Activated T-cell treated with anti-CD3 and anti-CD28 coated beads, Interleukin-2, amount 50 U/mL, for 72 hours (primary cell): ENCODE measurements around the gene FAM234A. TPM values are rescaled to one million over a fixed set of nuclear protein-coding genes. Genes with fewer than 3 reads are reported as not detected.
A peak's percentile ranks its signal among the peaks of the same experiment; 100 is the strongest.

Experiments used
- ATAC-seq, 2 donors: fragments of 150-1000 bp; cut with Tn5 transposase; replicated peaks in 1 of 2; 2 replicates each; pipeline ENCODE4 v1.10.0; 2021; ENCODE audit warnings: moderate library complexity in 2 of 2, mild to moderate bottlenecking in 1 of 2
- DNase-seq, 2 donors: peaks; one replicate each; pipeline ENCODE4 v3.0.0; 2021 to 2022; ENCODE audit warnings: mixed read lengths in 1 of 2
- H3K27ac Mint-ChIP-seq: one replicate; pipeline ENCODE4 v1.8.0; 2022; ENCODE audit warnings: mild to moderate bottlenecking, moderate library complexity, mixed read lengths
- H3K27me3 Mint-ChIP-seq: one replicate; pipeline ENCODE4 v1.8.0; 2022; ENCODE audit warnings: low read depth, mixed read lengths
- H3K36me3 Mint-ChIP-seq, 2 donors: one replicate each; pipeline ENCODE4 v1.8.0; 2022; ENCODE audit warnings: mixed read lengths in 2 of 2, mild to moderate bottlenecking in 1 of 2; ENCODE audit not compliant: insufficient read depth in 2 of 2
- H3K4me1 Mint-ChIP-seq: one replicate; pipeline ENCODE4 v1.8.0; 2022; ENCODE audit warnings: low read depth, mixed read lengths
- H3K4me3 Mint-ChIP-seq, 2 donors: one replicate each; pipeline ENCODE4 v1.8.0; 2022; ENCODE audit warnings: mild to moderate bottlenecking in 2 of 2, mixed read lengths in 2 of 2, moderate library complexity in 2 of 2
- H3K9me3 Mint-ChIP-seq, 2 donors: one replicate each; pipeline ENCODE4 v1.8.0; 2022; ENCODE audit warnings: mixed read lengths in 2 of 2
- total RNA-seq, 2 donors: library from RNA; stranded (reverse); gene quantifications; one replicate each; pipeline ENCODE4 v1.2.3, GENCODE V29; 2022

The FAM234A gene
- total RNA-seq, 2 donors from 2014 or later, result 20.9 to 26.6 TPM

DNA sequence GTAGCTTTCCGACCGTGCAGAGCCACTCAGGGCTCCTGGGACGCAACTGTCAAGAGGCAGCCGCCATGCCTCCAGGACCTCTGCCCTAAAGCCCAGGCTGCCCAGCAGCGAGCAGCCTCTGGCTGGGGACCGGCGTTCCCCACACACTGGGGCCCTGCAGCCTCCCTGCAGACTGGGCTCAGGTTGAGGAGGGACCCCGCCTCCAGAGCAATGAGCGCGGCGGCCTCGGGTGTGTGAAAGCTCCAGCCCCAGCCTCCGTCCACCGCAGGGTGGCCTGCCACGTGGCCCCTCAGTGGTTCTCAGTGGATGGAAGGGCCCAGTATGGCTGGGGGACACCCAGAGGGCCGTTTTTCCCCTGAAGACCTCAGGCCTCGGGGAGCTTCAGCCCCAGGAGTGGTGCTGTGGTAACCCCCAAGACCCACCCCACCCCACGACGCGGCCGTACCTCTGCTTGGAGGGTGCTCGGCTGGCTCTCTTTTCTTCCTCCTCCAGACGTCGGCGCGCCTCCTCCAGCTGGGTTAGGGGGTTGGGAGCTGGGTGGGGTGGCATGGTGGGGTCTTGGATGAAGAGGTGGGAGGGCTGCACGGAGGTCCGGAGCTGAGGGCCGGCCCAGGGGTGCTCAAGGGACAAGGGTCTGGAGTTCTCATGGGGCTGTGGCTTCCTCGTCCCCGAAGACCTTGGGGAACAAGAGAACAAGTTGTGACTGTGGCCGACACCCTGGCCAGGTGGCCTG, 58.6 kb downstream of the FAM234A start:
- Mint-ChIP-seq H3K36me3 (peaks cover 2 to 5% of the 10 kb centered on the region in 2 donors), H3K9me3 (no peaks in the 10 kb centered on the region), H3K4me3 (no peak overlapping the region), H3K4me1 (no peaks in the 10 kb centered on the region), H3K27me3 (no peaks in the 10 kb centered on the region), H3K27ac (no peak overlapping the region)
- ATAC-seq (no peak), DNase-seq (no peak)

DNA sequence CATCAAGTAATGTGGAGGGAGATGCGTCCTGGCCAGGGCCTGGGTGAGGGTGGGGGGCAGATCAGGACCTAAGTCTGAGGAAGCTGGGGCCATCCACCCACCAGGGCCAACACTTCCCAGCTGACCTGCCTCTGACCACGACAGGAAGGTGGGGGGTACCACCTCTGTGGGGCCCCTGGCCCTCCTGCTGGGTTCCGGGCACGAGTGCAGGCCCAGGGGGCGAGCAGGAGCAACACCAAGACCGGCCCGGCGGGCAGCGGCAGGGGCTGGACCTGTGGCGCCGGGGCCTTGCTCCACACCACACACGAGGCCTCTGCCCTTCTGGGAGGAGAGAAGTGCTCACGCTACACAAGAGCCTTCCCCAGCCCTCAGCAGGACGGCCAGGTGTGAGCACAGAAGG, 61.7 kb downstream of the FAM234A start:
- no peak for DNase-seq
- no peak overlapping the region for H3K4me3 Mint-ChIP-seq
- peaks cover 2 to 5% of the 10 kb centered on the region in 2 donors for H3K36me3 Mint-ChIP-seq
- no peaks in the 10 kb centered on the region for H3K4me1 Mint-ChIP-seq
- ATAC-seq, result no peak
- H3K27ac Mint-ChIP-seq, result no peak overlapping the region
- no peaks in the 10 kb centered on the region for H3K9me3 Mint-ChIP-seq
- H3K27me3 Mint-ChIP-seq, result no peaks in the 10 kb centered on the region

DNA sequence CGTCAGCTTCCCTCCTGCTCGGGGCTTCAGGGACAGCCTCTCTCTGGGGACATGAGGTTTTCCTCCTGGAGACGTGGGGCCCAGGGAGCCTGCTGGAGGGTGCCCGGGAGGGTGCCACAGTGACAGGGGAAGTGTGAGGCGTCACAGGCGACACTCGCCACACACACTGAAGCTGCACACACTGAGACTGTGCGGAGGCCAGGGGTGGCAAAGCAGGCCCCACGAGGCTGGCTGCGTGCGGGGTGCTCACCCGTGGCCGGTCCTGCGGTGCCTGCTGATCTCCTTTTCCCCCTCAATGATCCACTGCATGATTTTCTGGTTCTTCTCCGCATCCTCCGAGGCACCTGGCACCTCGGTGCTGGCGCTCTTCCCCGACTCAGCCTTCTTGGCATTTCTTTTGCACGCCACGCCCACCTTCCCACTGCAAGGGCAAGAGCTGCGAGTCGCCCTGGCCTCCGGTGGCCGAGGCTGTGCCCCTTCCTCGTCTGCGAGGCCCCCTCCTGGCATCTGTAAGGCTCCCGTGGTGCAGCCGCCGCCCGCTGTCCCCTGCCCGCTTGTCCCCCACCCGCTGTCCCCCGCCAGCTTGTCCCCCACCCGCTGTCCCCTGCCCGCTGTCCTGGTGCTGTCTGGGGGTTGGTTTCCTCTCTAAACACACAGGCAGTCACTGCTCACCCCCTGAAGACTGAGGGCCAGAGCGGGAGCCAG, 62.3 kb downstream of the FAM234A start:
- H3K9me3 Mint-ChIP-seq, result no peaks in the 10 kb centered on the region
- no peaks in the 10 kb centered on the region for H3K4me1 Mint-ChIP-seq
- H3K4me3 Mint-ChIP-seq, result no peak overlapping the region
- H3K36me3 Mint-ChIP-seq, result peaks cover 2 to 5% of the 10 kb centered on the region in 2 donors
- DNase-seq, result no peak
- H3K27me3 Mint-ChIP-seq, result no peaks in the 10 kb centered on the region
- no peak overlapping the region for H3K27ac Mint-ChIP-seq
- ATAC-seq, result no peak

DNA sequence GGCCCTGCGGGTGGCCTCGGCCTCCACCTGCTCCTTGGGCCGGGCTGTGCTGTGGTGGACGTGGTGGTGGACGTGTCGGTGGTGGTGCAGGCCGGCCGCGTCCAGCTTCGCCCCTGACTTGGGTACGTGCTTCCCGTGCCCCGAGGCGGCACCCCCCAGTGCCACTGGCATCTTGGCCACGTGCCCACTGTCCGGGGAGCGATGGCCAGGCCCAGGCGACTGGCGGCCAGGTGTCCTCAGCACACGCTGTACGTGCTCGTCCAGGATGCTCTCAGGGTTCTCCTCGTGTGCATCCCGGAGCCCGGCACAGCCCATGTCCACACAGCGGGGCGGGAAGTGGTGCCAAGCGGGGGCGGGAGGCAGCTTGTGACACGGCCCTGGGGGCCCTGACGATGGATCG, 63.2 kb downstream of the FAM234A start:
- H3K36me3 Mint-ChIP-seq, result peaks cover 0 to 2% of the 10 kb centered on the region in 2 donors
- ATAC-seq, result no peak
- no peaks in the 10 kb centered on the region for H3K9me3 Mint-ChIP-seq
- H3K27ac Mint-ChIP-seq, result no peak overlapping the region
- no peaks in the 10 kb centered on the region for H3K27me3 Mint-ChIP-seq
- DNase-seq, result no peak
- no peak overlapping the region for H3K4me3 Mint-ChIP-seq
- H3K4me1 Mint-ChIP-seq, result no peaks in the 10 kb centered on the region

DNA sequence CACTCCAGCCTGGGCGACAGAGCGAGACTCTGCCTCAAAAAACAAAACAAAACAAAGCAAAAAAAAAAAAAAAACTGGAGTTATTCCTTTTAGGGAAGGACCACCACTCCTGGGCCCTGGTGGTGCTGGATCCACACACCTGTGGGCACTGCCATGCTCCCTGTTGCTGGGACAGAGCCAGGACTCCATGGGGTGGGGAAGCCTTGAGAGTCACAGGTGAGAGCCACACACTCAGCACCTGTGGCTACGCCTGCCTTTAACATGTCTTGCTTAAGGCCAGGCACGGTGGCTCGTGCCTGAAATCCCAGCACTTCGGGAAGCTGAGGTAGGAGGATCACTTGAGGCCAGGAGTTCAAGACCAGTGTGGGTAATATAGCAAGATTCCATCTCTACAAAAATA, 66.6 kb downstream of the FAM234A start:
- Mint-ChIP-seq H3K27ac (no peak overlapping the region), H3K36me3 (no peaks in the 10 kb centered on the region), H3K4me1 (no peaks in the 10 kb centered on the region), H3K9me3 (no peaks in the 10 kb centered on the region), H3K27me3 (no peaks in the 10 kb centered on the region), H3K4me3 (no peak overlapping the region)
- ATAC-seq (no peak), DNase-seq (no peak)

DNA sequence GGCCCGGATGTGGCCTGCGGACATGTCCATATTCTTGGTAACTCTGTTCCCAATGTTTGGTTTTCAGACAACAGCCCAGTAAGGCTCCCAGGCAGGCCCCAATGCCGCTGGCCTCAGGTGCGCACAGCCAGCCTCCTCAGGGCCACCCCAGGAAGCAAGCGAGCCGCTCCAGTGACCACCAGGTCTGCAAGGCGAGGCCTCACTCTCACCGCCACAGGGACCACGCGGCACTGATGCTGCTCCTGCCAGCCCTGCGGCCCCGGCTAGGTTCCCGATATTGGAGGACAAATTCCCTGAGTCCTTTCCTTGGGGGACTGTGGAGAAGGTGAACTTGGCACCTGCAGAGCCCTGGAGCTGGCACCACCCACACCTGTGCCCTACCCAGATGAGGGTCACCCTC, 67.3 kb downstream of the FAM234A start:
- no peaks in the 10 kb centered on the region for H3K4me1 Mint-ChIP-seq
- no peak overlapping the region for H3K27ac Mint-ChIP-seq
- no peaks in the 10 kb centered on the region for H3K36me3 Mint-ChIP-seq
- H3K27me3 Mint-ChIP-seq, result no peaks in the 10 kb centered on the region
- H3K4me3 Mint-ChIP-seq, result no peak overlapping the region
- DNase-seq (no peak), ATAC-seq (no peak)
- H3K9me3 Mint-ChIP-seq, result no peaks in the 10 kb centered on the region

DNA sequence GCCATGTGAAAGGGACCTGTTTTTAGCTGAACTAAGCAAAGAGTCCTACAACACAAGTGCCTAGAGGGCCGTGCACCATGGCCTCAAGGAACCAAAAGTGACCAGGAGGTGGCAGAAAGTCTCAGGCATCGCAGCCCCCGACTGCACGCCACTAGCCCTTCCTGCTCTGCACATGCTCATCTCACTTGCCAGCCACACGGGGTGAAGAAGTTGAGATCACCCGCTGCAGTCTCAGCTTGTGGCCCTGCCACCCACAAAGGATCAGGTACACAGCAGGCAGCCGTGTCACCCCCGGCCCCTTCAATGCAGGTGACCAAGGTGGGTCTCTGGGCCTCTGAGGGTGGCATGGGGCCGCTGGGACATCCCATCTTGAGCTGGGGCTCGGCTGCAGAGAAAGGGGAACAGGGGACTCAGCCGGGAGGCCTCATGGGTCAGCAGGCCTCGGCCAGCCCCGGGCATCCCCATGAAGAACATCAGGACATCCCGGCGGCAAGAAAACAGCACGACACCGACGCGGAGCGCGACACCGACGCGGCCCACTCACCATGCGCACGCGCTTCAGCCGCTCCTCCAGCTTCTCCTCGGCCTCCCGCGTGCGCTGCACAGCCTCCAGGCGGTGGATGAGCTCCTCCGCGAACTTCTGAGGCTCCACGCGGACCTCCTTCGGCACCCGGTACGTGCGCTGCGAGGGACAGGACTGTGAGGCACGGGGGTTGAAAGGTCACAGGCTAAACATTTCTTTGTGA, 69.3 kb downstream of the FAM234A start:
- H3K27me3 Mint-ChIP-seq, result no peaks in the 10 kb centered on the region
- DNase-seq (no peak), ATAC-seq (no peak)
- H3K9me3 Mint-ChIP-seq, result no peaks in the 10 kb centered on the region
- peaks cover 0 to 2% of the 10 kb centered on the region in 2 donors for H3K36me3 Mint-ChIP-seq
- H3K4me3 Mint-ChIP-seq, result no peak overlapping the region
- H3K27ac Mint-ChIP-seq, result no peak overlapping the region
- peaks cover 2% of the 10 kb centered on the region for H3K4me1 Mint-ChIP-seq

DNA sequence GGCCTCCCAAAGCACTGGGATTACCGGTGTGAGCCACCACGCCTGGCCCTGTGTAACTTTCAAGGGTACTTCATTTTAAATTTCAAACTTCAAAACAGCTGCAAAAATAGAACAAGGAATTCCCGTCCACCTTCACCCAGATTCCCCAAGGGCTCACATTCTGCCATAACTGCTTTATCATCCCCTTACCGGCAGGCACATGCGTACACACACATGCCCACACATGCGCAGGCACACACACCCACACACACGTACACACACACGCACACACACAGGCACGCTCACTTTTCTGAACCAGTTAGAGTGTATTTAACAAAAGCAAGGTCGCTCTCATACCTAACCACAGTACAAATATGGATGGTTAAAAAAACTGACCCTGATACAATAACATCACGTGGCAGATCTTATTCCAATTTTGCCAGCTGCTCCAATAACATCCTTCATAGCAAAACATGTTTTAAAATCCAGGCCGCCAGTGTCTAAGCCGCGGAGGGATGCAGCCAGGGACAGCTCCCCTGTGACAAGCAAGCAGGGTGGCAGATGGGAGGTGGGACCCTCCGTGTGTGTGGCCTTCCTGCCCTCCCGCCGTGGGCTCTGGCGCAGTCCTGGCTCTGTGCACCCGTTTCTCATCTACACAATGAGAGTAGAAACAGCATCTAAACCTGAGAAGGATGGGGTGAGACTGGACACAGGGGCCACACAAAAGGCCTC, 71.5 kb downstream of the FAM234A start:
- Mint-ChIP-seq H3K4me1 (peaks cover 7% of the 10 kb centered on the region), H3K27me3 (no peaks in the 10 kb centered on the region), H3K36me3 (peaks cover 0 to 2% of the 10 kb centered on the region in 2 donors), H3K4me3 (no peak overlapping the region), H3K9me3 (no peaks in the 10 kb centered on the region), H3K27ac (no peak overlapping the region)
- no peak for ATAC-seq
- no peak for DNase-seq

DNA sequence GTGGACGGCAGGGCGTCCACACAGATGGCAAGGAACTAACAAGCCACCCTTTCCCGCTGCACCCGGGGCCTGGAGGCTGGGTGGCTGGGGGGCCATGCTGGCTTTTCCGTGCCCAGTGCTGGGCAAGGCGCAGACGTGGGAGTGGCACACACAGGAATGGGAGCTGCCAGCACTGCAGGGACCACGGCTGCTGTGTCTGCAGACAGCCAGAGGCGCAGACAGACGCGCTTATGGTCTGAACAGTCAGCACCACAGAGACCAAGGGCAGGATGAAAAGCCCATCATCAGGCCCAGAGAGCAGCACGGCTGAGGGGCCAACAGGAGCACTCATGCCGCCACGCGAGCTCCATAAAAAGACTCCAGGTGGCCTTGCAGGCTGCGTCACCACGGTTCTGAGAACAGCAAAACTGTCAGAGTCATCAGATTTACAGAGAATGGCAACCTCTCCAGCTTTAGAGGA, 72.3 kb downstream of the FAM234A start:
- H3K27ac Mint-ChIP-seq, result no peak overlapping the region
- H3K4me1 Mint-ChIP-seq, result peaks cover 7% of the 10 kb centered on the region
- ATAC-seq (no peak), DNase-seq (no peak)
- peaks cover 0 to 2% of the 10 kb centered on the region in 2 donors for H3K36me3 Mint-ChIP-seq
- H3K27me3 Mint-ChIP-seq, result no peaks in the 10 kb centered on the region
- no peaks in the 10 kb centered on the region for H3K9me3 Mint-ChIP-seq
- H3K4me3 Mint-ChIP-seq, result no peak overlapping the region

DNA sequence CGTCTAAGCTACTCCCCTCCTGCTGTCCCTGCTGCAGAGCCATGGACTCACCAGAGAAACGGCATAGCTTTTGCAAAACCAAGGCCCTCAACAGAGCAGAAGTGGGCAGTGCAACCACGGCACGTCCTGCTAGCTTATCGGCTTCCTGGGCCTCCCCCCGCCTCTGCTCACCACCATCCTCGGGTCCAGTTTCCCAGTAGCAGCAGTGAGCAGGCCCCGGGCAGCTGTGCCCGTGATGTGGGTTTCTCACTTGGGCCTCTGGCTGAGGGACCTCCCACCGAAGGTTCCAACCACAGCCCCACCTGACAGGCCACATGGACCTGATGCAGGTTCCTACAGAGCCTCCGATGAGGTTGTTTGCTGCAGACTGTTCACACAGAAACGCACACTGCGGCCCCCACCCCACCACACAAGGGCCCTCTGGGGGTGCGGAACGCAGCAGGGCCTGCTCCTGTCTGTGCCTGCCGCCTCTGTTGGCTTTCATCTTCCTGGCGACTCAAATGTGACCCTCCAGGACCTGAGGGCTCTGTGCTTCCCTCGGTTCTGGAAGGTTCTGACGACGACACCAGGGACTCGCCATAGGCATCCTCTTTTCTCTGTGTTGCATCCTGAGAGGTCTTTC, 73.2 kb downstream of the FAM234A start:
- DNase-seq, result no peak
- H3K9me3 Mint-ChIP-seq, result no peaks in the 10 kb centered on the region
- H3K4me3 Mint-ChIP-seq, result no peak overlapping the region
- H3K27me3 Mint-ChIP-seq, result no peaks in the 10 kb centered on the region
- peaks cover 0 to 2% of the 10 kb centered on the region in 2 donors for H3K36me3 Mint-ChIP-seq
- peaks cover 7% of the 10 kb centered on the region for H3K4me1 Mint-ChIP-seq
- no peak overlapping the region for H3K27ac Mint-ChIP-seq
- ATAC-seq, result no peak

DNA sequence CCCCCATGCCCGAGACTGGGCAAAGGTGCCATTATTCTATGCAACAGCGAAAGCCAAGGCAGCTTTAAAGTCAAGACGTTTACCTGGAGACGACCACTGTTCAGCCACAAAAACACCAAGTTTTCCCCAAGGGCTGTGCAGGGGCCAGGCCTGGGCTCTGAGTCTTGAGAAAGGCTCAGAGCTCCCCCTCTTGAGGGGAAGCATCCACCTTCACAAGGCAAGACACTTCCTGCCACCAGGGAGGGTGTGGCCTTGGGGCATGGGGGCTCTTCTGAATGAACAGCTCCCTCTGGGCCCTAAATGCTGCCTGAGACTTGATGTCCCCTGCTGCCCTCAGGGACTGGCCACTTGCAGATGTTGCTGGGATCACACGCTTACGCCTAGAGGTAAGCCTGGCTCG, 74.9 kb downstream of the FAM234A start:
- Mint-ChIP-seq H3K27ac (no peak overlapping the region), H3K4me1 (peaks cover 7% of the 10 kb centered on the region), H3K27me3 (no peaks in the 10 kb centered on the region), H3K36me3 (peaks cover 0 to 2% of the 10 kb centered on the region in 2 donors), H3K4me3 (no peak overlapping the region), H3K9me3 (no peaks in the 10 kb centered on the region)
- peak; percentile 47 to 54 for ATAC-seq
- DNase-seq, result no peak

DNA sequence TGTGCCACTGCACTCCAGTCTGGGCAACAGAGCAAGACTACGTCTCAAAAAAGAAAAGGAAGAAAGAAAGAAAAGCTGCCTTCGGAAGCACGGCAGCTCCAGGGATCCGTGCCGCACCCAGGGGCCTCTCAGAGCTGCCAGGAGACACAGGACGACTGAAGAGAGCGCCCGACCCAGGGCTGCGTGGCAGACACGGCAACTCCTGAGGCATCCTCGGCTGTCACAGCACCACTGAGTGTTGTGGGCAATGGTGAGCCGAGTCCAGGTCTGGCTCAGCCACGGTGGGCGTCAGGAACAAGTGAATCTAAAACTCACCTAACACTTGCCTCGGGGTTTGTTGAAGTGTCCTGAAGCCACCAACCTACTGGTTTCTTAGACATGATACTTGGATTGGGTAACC, 77.1 kb downstream of the FAM234A start:
- Mint-ChIP-seq H3K27ac (no peak overlapping the region), H3K4me1 (peaks cover 7% of the 10 kb centered on the region), H3K27me3 (no peaks in the 10 kb centered on the region), H3K36me3 (peaks cover 0 to 2% of the 10 kb centered on the region in 2 donors), H3K4me3 (no peak overlapping the region), H3K9me3 (no peaks in the 10 kb centered on the region)
- ATAC-seq, result no peak
- no peak for DNase-seq
